A673 (cell line): ENCODE data around the gene SPDL1. TPM values are rescaled to one million over a fixed set of nuclear protein-coding genes. Genes with fewer than 3 reads are reported as not detected.

Source experiments
- Bru-seq: library from RNA; stranded (reverse); fragments of 400-500 nt; gene quantifications from one replicate; lab custom pipeline; 2021; lab: Mats Ljungman, UMichigan
- BruChase-seq, 2 experiments: library from RNA; stranded (reverse); fragments of 400-500 nt; gene quantifications; one replicate each; lab custom pipeline; 2021; lab: Mats Ljungman, UMichigan
- BruUV-seq: library from RNA; stranded (reverse); fragments of 400-500 nt; replicated peaks from 2 replicates; lab custom pipeline; 2021; lab: Mats Ljungman, UMichigan
- CTCF ChIA-PET: fragments of 300-600 bp; sonication (Branson Sonifier 250); formaldehyde crosslinking; loops from one replicate; lab custom pipeline; 2022; ENCODE audit warnings: antibody characterized with exemption; lab: Charles Lee
- POLR2A ChIA-PET: fragments of 300-600 bp; sonication (Branson Sonifier 250); formaldehyde crosslinking; loops from one replicate; lab custom pipeline; 2022; ENCODE audit warnings: antibody characterized with exemption; ENCODE audit not compliant: low non-redundant PET; lab: Charles Lee
- DNase-seq: peaks from one replicate; pipeline ENCODE4 v3.0.0-alpha.2; 2015; ENCODE audit warnings: low spot score
- H3K27ac ChIP-seq: fragments of 200-600 bp; sonication (generic); 2 replicates; pipeline ENCODE4 v1.5.1; 2016; ENCODE audit warnings: mixed run types, low read depth, mild to moderate bottlenecking, mixed read lengths, antibody characterized with exemption, low read length; ENCODE audit not compliant: poor library complexity, severe bottlenecking
- H3K27me3 ChIP-seq: fragments of 200-600 bp; sonication (generic); replicated peaks from 2 replicates; pipeline ENCODE4 v1.6.1; 2017; ENCODE audit warnings: mixed run types, low read depth, mild to moderate bottlenecking, mixed read lengths, antibody characterized with exemption, low read length; ENCODE audit not compliant: insufficient read depth, poor library complexity
- H3K36me3 ChIP-seq: fragments of 200-600 bp; sonication (generic); 2 replicates; pipeline ENCODE4 v1.6.1; 2016; ENCODE audit warnings: mixed run types, mild to moderate bottlenecking, mixed read lengths, antibody characterized with exemption, low read length; ENCODE audit not compliant: insufficient read depth, poor library complexity, severe bottlenecking
- H3K4me1 ChIP-seq: fragments of 200-600 bp; sonication (generic); 2 replicates; pipeline ENCODE4 v1.6.1; 2017; ENCODE audit warnings: mixed run types, mild to moderate bottlenecking, mixed read lengths, antibody characterized with exemption, low read length; ENCODE audit not compliant: insufficient read depth, poor library complexity, severe bottlenecking
- H3K4me3 ChIP-seq: fragments of 200-600 bp; sonication (generic); 2 replicates; pipeline ENCODE4 v1.5.1; 2016; ENCODE audit warnings: low read depth, mixed run types, mild to moderate bottlenecking, mixed read lengths, low read length; ENCODE audit not compliant: poor library complexity, severe bottlenecking
- H3K9me3 ChIP-seq: fragments of 200-600 bp; sonication (generic); 2 replicates; pipeline ENCODE4 v1.6.1; 2016; ENCODE audit warnings: mixed run types, low read depth, mild to moderate bottlenecking, mixed read lengths, antibody characterized with exemption, low read length; ENCODE audit not compliant: poor library complexity, severe bottlenecking
- CTCF ChIP-seq: fragments of 300-800, 200-600 bp; sonication (generic); conservative IDR thresholded peaks from 2 replicates; pipeline ENCODE4 v1.5.1; 2017; ENCODE audit warnings: low read depth, mild to moderate bottlenecking, antibody characterized with exemption, low read length, moderate library complexity, mixed read lengths
- EZH2 ChIP-seq: fragments of 200-600 bp; sonication (generic); IDR thresholded peaks from 2 replicates; pipeline ENCODE4 v1.6.1; 2017; ENCODE audit warnings: borderline replicate concordance, low read depth, mild to moderate bottlenecking, mixed read lengths, antibody characterized with exemption, low read length; ENCODE audit not compliant: poor library complexity, severe bottlenecking
- intact Hi-C: fragments of 100-400 bp; cut with micrococcal nuclease; formaldehyde crosslinking; loops from one replicate; pipeline ENCODE4 v1.10.0; 2022; ENCODE audit not compliant: unreplicated experiment
- long read RNA-seq: library from polyadenylated mRNA; stranded (forward); transcript quantifications from one replicate; pipeline ENCODE4 v2.0.0, GENCODE V29; 2022
- total RNA-seq: library from RNA; stranded (reverse); gene quantifications from 2 replicates; pipeline ENCODE4 v1.2.3, GENCODE V29; 2021

The SPDL1 gene
- total RNA-seq (50.2 and 57.6 TPM in 2 replicates), Bru-seq, nascent RNA (percentile 91 among the genes with signal in this experiment), BruChase-seq, experiment 1, labeled RNA remaining after a 2-hour chase (percentile 90 among the genes with signal in this experiment), BruChase-seq, experiment 2, labeled RNA remaining after a 6-hour chase (percentile 84 among the genes with signal in this experiment)
- long read RNA-seq, transcript SPDL1-201 (12 exons, 2,668 nt): major isoform, 170 of 223 reads
- long read RNA-seq, partial matches to known transcripts: 11 of 223 reads
- long read RNA-seq, other reads (novel, unspliced or antisense): 42 of 223 reads

DNA sequence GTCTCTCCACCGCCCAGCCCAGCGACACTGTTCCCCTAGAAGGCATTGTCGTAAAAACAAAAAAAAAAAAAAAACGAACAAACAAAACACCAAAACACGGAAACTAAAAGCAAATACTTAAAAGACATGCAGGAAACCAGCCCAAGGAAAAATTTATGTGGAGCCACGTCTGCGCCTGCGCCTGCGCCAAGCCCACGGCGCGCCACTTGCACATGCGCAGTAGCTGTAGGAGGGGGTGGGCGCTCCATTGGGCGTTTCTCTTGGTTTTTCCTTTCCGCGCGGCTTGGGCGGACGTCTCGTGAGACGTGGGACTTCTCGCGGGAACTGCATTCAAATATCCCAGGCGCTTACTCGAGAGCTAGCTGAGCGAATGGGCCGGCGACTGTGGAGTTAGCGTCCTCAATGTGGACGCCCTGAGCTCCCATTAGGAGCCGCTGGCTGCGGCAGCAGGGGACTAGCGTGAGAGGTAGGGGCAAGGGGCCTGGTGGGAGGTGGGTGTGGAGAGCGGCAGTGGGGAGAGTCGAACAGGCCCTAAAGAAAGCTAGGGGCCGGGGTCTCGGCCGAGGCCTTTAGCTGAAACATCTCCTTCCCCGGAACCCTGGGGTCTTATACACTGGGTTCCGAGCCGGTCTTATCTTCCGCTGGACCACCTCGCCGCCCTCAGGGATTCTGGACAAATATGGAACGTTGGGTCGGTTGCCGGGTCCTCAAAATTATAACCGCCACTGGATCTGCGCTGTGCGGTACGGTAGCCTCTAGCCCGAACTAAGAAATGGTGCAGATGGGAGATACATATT is at the start of gene SPDL1:
TSS of gene SPDL1 (plus strand) at position 350 of the 797 bp plus-strand sequence. CDS start 4,644 bp downstream, outside the sequence.
- Histone ChIP-seq H3K4me1 (peaks cover 6% of the 10 kb centered on the region), H3K4me3 (peak within 1 kb of the TSS; percentile 88), H3K27me3 (peaks cover 9% of the 10 kb centered on the region), H3K27ac (peak within 1 kb of the TSS; percentile 91), H3K9me3 (no peaks in the 10 kb centered on the region), H3K36me3 (peaks cover 6% of the 10 kb centered on the region)
- no peak for TF ChIP-seq CTCF
- TF ChIP-seq EZH2: no peak
- peak; percentile 95 for DNase-seq
- POLR2A ChIA-PET: interaction anchor here (0.5 kb wide), 1 partner anchor 222 kb away, joined by 3 read pairs; no protein-coding TSS in a partner anchor
- intact Hi-C loops: loop anchor here (5.0 kb wide), 2 partner anchors 281 to 634 kb away; partner anchors contain the start of gene SLIT3
- TSS peak; percentile 67 for BruUV-seq
- CTCF ChIA-PET: interaction anchor here (0.7 kb wide), 1 partner anchor 908 kb away, joined by 5 read pairs; no protein-coding TSS in a partner anchor

GRCh38 chr5:169534311-169534880 is 49.2 kb upstream of the SPDL1 start:
- Histone ChIP-seq H3K4me1 (no peaks in the 10 kb centered on the region), H3K36me3 (no peaks in the 10 kb centered on the region), H3K27me3 (peaks cover 34% of the 10 kb centered on the region), H3K27ac (no peak overlapping the region), H3K9me3 (no peaks in the 10 kb centered on the region), H3K4me3 (no peak overlapping the region)
- no peak for DNase-seq
- intact Hi-C loops: no loop called here
- no TSS peak for BruUV-seq
- TF ChIP-seq EZH2 (no peak), CTCF (no peak)
- ChIA-PET CTCF (no interaction called here), POLR2A (no interaction called here)

- no peaks in the 10 kb centered on the region for H3K4me1 ChIP-seq
- H3K27me3 ChIP-seq: peaks cover 32% of the 10 kb centered on the region
- POLR2A ChIA-PET: no interaction called here
- H3K27ac ChIP-seq: no peak overlapping the region
- DNase-seq: no peak
- H3K9me3 ChIP-seq: no peaks in the 10 kb centered on the region
- intact Hi-C loops: no loop called here
- H3K4me3 ChIP-seq: no peak overlapping the region
- no TSS peak for BruUV-seq
- no peaks in the 10 kb centered on the region for H3K36me3 ChIP-seq
- CTCF ChIA-PET: no interaction called here
- TF ChIP-seq CTCF (no peak), EZH2 (no peak)
Observed at GRCh38 chr5:169534939-169535338, 48.6 kb upstream of the SPDL1 start.
